Limb (tissue), 2 donors: Measurements from ENCODE around the gene SDK1.

Experiments used
- DNase-seq, 2 donors: peaks; one replicate each; pipeline ENCODE4 v3.0.0-alpha.2; 2016; ENCODE audit errors: extremely low spot score in 2 of 2

SDK1 gene

DNA sequence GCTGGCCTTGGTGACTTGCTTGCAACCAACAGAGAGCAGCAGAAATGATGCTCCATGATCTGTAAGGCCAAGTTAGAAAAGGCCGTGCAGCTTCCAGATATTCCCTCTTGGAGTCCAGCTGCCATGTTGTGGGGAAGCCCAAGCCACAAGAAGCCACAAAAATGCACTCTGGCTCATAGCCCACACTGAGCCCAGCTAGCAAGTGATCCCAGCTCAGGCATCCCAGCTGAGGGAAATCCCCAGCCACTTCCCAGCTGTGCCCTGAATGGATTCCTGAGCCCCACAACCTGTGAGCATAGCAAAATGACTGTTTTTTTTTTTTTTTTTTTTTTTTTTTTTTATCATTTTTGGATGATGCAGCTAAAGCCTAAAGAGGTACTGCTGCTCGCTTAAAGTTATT lies 11.1 kb upstream of the SDK1 start:
- DNase-seq: no peak

DNA sequence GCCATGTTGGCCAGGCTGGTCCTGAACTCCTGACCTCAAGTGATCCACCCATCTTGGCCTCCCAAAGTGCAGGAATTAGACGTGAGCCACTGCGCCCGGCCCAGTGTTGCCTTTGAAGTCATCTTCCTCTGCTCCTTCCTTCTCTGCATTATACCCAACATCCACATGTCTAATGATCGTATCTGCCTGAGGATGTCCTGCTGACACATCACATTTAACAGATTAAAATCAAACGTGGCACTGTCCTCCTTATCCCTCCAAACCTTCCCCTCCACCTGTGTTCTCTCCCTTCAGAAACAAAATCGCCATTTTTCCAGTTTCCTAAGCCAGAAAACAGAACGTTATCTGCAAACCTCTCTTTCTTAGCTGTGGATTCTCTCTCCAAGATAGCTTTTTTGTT lies 8.4 kb upstream of the SDK1 start:
- DNase-seq: no peak

DNA sequence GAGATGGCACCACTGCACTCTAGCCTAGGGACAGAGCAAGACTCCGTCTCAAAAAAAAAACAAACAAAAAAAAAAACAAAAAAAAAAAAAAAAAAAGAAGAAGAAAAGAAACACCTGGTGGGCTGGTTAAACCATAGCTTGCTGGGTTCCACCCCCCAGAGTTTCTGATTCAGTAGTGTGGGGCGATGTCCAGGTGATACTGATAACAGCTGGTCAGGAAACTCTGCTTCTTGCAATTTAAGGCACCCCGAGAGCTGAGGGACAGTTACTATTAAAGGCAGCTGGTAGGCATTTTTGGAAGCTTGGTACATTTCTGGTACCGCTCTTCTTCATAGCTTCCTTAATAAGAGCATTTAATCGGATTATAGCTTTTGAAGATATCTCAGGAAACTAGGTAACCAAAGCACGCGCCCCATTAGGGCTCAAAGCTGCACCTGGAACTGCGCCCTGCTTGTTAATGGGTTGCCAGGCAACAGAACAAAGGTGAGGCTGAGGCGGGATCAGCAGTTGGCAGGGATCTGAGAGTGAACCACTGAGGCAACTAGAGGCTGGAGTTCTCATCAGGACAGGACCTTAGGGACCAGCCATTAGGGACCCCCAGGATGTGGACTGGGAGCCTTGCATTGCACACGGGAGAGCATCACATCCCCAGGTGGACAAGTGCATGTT lies 6.5 kb upstream of the SDK1 start:
- no peak for DNase-seq

DNA sequence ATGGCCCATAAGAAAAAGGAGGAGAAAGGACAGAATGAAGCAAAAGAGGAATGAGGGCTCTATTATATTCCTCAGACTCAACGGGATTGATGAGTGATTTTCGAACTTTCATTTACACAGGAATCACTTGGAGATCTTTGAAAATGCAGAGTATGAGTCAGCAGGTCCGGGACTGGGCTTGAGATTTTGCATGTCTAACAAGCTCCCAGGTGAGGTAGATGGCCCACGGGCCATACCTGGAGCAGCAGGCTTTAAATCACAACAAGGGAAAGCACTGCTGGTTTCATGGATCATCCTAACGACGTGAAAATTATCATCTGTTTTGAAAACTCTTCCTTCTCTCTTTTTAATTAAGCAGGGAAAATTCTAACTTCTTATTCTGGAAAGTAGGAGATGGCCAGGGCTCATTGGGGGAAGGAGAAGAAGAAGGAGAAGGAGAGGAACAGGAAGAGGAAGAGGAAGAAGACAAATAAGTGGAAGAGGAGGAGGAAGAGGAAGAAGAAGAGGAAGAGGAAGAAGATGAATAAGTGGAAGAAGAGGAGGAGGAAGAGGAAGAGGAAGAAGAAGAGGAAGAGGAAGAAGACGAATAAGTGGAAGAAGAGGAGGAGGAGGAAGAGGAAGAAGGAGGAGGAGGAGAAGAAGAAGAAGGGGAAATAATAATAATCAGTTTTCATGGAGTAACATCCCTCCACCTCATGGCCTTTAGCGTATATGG lies 3.8 kb upstream of the SDK1 start:
- DNase-seq: no peak

DNA sequence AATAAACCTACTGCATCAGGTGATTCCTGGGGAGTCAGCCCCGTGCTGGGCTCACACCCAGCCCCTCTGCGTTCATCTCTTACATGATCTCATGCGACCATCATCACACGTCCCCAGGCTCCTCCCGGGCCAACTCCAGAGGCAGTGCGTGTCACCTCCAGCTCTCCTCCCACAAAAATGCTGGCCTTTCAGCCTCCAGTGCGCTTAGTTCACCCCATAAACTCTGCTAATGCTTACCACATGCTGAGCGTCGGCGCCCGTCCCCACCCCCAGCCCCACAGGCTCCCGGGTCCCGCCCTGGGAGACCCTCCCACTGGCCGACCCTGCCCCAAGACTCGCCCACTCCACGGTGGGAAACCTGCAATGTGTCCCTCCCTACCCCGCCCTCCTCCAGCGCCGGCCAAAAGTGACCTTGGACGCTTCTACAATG lies 816 bp upstream of the SDK1 start:
- no peak for DNase-seq

DNA sequence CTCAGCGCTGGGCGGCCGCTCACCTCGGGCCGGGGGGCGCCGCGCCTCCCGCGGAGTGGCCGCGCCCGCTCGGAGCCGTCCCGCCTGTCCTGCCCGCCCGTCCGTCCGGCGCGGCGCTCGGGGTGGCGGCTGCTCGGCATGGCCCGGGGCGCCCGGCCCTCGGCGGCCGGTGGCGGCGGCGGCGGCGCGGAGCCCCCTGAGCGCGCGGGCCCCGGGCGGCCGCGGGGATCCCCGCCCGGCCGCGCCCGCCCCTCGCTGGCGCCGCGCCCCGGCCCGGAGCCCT lies 338 bp downstream of the SDK1 start:
- DNase-seq: no peak

DNA sequence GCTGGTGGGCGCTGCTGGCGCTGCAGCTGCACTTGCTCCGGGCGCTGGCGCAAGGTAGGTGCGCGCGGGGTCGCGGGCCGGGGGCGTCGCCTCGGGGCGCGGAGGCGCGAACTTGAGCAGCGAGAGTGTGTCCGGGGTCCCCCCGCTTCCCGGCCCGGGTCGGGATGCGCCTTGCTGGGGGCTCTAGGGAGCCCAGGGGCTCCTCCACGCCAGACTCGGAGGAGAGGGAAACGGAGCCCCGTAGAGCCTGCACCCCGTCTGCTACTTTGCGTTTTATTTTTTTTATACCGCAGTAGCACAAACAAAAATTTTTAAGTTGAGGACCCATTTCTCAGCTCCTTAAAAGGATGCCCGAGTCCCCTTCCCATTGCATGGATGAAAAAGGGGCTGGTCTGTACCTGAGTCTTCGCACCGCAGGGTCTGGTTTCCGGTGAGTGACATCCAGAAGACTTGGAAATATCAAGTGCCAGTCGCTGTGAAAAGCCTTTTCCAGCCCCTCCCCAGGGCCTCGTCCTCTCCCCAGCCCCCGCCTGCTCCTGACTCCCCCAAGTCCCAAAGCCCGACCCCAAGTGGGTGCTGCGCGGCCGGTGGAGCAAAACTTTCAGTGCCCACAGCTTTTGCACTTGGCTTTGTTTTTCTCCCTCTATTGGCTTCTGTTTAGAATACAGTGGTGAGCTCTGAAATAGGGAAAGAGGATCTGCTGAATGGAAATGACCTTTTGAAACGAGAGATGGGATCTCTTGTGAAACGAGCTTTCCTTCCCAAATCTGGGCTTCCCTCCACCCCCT lies 973 bp downstream of the SDK1 start:
- peak; percentile 48 to 61 for DNase-seq

DNA sequence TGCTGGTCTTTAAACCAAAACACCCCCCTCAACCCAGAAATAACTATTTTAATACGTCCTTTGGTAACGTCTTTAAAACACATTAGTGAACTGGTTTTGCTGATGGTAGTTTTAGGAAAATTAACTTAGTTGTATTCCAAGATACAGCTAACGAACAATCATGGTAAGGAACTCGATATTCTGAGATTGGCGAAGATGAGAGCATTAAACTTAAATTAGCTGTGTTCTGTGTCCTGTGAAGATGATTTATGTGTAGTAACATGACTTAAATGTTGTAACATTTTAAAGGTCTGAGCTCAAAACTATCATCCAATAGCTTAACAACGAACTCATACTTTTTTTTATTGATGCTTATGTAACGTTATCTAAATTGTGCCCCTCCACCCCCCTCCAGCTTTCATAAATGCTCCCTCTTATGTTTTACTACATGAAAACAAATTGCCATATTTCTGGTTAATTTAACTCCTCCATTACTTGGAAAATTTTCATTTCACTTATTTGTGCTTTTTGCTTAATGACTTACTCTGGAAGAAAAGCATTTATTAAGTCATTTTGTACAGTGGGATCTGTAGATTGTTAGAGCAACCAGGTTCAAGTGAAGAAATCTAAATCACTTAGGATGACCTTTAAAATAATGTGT lies 1.7 kb downstream of the SDK1 start:
- DNase-seq: no peak

DNA sequence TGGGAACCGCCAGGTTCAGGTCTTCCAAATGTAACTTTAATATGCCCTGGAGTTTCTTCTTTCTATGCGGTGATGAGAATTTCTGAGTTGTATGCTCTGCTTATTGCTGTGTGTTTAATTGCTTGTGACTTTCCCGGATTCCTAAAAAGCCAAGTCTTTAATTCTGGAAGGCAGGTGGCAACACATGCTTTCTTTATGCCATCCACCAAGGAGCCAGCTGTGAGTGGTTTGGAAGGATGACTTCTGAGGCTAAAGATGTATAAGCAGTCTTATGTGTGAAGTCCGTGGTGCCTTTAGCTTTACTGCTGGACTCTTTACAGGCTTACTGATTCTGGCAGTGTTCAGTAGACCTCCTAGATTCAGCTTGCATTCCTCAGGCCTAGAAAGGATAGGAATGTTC lies 3.1 kb downstream of the SDK1 start:
- peak in 1 of 2 donors; percentile 34 for DNase-seq

DNA sequence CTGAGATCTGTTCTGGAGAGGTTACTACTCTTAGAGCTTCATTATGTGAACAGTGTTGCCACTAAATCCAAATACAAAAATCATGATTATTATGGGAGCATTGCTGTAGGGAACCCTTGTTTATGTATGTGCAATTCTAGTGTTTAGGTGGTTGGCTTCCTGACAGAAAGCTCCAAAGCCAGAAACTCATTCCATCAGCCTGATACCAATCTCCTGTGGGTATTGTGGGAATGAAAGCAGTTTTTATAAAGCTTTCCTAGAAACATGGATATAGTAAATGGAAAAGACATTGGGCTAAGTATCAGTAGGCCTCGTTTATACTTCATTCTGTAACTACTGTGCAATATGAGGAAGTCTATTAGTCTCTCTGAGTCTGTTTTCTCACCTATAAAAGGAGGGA lies 6.4 kb downstream of the SDK1 start:
- DNase-seq: no peak

DNA sequence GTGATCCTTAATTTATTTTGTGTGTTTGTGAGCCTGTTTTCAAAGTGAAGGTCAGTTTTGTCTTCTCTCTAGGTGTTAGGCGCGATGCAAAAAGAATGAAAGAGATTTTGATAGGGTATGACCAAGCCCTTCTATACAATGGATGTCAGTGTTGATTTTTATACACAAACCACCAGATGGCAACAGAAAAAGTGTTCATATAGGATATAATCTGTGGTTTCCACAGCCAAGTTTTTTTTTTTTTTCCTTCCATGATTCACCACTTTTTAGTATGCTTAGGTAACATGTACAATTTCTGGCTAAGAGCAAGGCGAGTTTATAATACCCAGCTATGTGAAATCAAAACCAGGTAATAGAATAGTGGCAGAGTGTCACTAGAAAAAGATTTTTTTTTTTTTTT lies 8.1 kb downstream of the SDK1 start:
- DNase-seq: no peak

DNA sequence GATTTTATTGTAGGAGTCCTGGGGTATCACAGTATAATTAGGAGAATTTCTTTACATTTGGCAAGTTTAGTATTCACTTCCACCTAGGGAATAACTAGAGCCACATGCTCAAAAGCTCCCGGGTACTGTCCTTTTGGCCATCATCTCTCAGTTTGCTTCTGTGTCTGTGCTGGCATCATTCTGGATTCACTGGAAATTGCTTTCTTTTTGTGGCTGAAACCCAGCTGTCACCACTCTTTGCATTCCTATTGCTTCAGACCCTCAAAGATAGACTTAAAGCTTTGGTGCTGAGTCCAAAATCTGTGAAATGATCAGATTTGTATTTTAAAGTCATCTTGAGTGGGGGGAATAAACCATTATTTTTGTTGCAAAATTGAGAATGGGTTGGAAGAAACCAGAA lies 8.9 kb downstream of the SDK1 start:
- no peak for DNase-seq

DNA sequence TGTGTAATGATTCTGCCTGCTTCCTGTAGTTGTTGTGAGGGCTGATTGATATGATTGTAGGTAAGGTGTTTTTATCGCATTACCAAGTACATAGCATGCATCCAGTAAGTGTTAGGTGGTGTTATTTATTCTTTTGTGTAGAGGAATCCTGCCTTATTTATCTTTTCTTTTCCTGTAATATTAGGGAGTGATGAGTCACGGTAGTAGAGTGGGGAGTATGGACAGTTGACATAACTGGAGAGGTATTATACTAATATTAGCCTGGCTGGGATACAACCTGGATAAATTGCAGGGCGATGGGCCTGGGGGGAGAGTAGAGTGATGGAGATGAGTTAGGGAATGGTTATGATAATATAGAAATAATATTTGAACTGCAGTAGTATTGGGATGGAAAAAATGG lies 9.8 kb downstream of the SDK1 start:
- no peak for DNase-seq

DNA sequence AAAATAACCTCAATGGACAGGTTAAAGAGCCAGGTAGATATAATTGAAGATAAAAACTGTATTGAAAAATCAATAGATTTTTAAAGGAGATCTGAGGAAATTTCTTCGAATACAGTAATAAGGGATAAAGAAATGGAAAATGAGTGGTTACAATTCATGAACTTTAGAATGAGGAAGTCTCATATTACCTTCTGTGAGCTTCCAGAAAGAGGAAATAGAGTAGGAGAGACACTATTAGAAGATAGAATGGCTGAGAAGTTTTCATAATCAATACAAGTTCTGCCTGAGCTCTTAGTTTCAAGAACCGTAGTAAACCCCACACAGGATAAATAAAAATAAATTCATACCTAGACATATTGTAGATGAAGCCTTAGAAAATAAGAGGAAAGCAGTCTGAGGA lies 11.5 kb downstream of the SDK1 start:
- DNase-seq: no peak

DNA sequence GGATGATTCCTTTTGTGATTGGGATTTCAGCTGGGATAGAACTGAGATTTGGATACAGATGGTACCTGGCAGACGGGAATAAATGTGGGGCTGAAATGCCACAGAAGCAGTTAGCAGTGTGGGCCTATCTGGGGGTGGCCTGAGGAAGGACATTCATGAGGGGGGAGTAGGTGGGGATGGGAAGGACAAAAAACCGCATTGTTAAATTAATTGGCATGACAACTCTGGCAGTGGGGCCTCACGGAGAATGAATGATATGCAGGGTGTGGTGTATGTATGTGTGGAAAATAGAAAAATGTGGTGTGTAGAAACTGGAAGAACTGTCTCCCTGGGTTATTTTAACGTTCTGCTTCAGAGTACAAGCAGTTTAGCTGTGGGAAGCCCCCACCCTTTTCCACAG lies 17.8 kb downstream of the SDK1 start:
- DNase-seq: no peak

DNA sequence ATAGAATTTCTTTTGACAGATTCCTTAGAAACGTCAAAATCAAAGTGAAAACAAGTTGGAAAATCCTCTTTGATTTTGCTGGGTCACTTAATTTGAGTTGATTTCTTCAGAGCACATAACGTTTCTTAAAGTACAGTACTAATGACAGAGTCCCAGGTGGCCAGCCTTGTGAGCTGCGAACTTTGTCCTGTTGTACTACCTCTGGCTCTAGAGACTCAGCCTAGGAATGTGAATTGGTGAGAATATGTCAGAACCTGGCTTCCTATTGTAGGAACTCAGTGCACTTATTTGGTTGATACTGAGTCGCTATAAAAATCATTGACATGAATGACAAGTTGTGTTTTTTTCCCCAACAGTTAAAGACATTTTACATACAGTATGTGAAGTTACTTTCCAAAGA lies 20.2 kb downstream of the SDK1 start:
- no peak for DNase-seq

DNA sequence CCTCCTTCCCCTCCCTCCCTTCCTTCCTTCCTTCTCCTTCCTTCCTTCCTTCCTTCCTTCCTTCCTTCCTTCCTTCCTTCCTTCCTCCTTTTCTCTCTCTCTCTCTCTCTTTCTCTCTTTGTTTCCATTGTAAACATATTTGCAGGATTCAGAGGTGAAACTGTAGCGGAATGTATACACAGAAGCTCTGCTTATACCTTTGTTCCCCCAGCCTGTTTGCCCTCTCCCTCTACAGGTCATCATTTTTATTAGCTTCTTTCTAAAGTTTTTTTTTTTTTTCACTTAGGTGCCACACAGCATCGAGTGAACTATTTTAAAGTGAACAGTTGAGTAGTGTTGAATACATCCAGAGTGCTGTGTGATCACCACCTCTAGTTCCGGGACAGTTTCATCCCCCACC lies 20.7 kb downstream of the SDK1 start:
- DNase-seq: no peak

DNA sequence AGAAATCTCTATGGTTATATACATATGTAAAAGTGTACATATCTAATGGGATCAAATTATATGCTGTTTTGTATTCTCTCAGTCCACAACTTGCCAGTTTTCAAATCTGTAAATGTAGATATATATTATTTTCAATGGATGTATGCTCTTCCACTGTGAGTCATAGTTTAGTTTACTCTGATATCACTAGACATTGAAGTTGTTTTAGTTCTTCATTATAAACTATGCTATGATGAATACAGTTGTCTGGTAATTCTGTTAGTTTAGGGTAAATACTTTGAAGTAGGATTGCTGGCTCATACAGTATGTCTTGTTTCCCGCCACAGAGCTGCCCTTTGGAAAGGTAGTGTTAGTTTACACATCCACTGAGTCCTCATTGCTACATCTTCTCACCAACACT lies 25.2 kb downstream of the SDK1 start:
- no peak for DNase-seq

DNA sequence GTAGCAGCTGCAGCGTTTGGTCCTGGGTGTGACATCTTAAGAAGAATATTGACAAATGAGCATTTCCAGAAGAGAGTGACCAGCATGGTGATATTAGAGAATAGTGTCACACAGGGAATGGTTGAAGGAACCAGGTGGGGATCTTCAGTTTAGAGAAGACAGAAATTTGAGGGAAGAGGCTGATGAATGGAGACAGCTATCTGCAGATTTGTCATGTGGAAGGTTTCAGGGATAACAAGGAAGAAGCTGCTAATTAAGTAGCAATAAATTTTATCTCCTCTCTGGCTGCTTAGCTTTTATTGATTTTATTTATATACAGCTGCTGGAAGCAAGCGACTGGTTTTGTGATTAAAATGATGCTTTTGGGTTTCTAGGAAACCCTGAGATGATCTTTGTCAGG lies 26.0 kb downstream of the SDK1 start:
- DNase-seq: no peak

DNA sequence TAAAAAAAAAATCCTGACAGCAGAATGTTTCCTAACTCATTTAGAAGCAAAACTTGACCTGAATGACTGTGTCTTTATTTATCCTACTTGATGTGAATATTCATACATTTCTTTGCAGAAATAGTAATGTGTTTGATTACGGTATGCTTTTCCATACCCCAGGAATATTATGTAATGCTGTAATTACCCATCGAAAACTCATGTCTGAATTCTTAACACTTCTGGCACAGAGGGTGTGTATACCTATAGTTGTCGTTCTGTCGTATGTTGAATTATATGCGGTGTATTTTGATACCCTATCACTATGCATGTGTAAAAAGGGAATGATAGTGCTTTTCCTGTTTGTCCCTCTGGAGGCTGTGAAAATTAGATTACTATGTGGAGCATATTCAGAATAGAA lies 26.6 kb downstream of the SDK1 start:
- no peak for DNase-seq

DNA sequence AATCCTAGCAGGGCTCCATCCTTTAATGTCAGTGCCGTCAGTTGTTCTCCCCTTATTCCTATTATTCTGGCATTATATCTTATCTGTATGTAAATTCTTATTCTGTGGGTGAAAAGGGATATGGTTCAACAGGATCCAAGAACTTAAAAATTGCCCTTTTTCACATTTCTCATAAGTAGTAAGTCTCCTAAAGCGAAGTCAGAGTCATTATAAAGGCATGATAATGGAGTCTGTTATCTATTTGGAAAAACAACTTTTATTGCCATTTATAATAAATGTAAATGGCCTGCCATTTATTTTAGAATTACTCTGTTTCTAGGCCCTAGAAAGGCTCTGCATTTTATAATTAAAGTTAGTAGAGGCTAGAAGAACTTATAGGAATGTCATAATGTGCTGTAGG lies 31.3 kb downstream of the SDK1 start:
- DNase-seq: no peak

DNA sequence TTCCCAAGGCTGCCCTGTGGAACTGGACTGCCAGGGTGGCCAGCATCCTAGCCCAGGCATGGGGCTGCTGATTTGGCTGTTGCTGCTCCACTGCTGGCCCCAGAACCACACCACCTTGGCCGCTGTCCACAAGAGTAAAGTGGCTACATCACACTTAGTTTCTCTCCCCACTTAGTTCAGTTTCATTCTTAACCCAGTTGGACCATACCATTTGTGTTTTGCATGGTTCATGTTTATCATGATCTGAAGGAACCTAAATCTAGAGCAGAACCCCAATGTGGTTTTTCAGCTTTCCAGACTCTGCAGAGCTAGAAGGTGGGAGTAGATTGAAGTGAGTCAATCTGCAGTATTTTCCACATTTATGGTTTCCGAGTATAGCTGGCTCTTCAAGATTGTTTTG lies 32.8 kb downstream of the SDK1 start:
- DNase-seq: no peak
